ENCODE data around the gene CDH23. TPM values are rescaled to one million over a fixed set of nuclear protein-coding genes. Genes with fewer than 3 reads are reported as not detected.

CDH23 gene
- total and polyA plus RNA-seq, 2 of the 8 experiments (the other 6 are each of a cell fraction or from before 2014, with no cell fraction given) = 1.9 to 4.9 TPM

GRCh38 chr10:71717551-71717951 lies 320.8 kb downstream of the CDH23 start:
- FAIRE-seq = no peak
- Histone ChIP-seq H3K36me3 (ENCODE audit: control insufficient read depth in 2 of 4, insufficient read depth in 4 of 4, low read length in 3 of 4) (no peaks in the 10 kb centered on the region), H4K5ac (ENCODE audit: insufficient read length, low read depth, low read length) (no peak overlapping the region), H4K91ac (replicated peaks; ENCODE audit: insufficient read length, low read length) (no peak overlapping the region), H3K56ac (replicated peaks; ENCODE audit: insufficient read length, low read depth, low read length) (no peak overlapping the region), H2AK5ac (ENCODE audit: low read depth, low read length) (no peak overlapping the region), H3K4me1 (replicated peaks in 1 of 4; ENCODE audit: control insufficient read depth in 3 of 4, insufficient read depth in 4 of 4, low read length in 3 of 4) (peaks cover 0 to 14% (median 8%) of the 10 kb centered on the region in 4 experiments; a peak in 6 of 7 replicates), H3K27ac (ENCODE audit: low read depth, low read length) (no peak overlapping the region), H3K4ac (replicated peaks; ENCODE audit: insufficient read length, low read depth, low read length) (no peak overlapping the region), H3K14ac (ENCODE audit: insufficient read length) (no peak overlapping the region), H3K4me2 (ENCODE audit: insufficient read depth in 1 of 2, low read depth in 2 of 2, low read length in 2 of 2) (no peak overlapping the region), H2AFZ (ENCODE audit: low read length) (no peak overlapping the region), H3K18ac (ENCODE audit: extremely low read depth, low read length) (no peak overlapping the region), H3K9ac (replicated peaks in 1 of 4; ENCODE audit: extremely low read depth in 1 of 4, low read depth in 3 of 4, low read length in 3 of 4) (no peak overlapping the region), H2BK120ac (replicated peaks; ENCODE audit: low read depth, low read length) (no peak overlapping the region), H3K27me3 (replicated peaks in 1 of 4; ENCODE audit: control insufficient read depth in 3 of 4, extremely low read depth in 1 of 4, insufficient read depth in 3 of 4, low read length in 3 of 4) (peaks cover 0 to 6% (median 0%) of the 10 kb centered on the region in 4 experiments; a peak in 2 of 7 replicates), H4K20me1 (replicated peaks in 1 of 2; ENCODE audit: control insufficient read depth in 1 of 2, insufficient read depth in 2 of 2, low read length in 2 of 2) (no peaks in the 10 kb centered on the region), H3K79me1 (ENCODE audit: low read depth, low read length) (no peaks in the 10 kb centered on the region), H3K23ac (ENCODE audit: insufficient read length) (no peak overlapping the region), H2BK15ac (ENCODE audit: low read length) (no peak overlapping the region), H4K8ac (ENCODE audit: extremely low read depth, insufficient read depth, low read length) (no peak overlapping the region), H2BK12ac (ENCODE audit: low read depth, low read length) (no peak overlapping the region), H2BK5ac (ENCODE audit: low read depth, low read length) (no peak overlapping the region), H3K23me2 (ENCODE audit: low read depth, low read length) (peaks cover 2% of the 10 kb centered on the region; the same call in 1 of the 2 replicates), H3K79me2 (ENCODE audit: control insufficient read depth in 1 of 2, insufficient read depth in 2 of 2, low read length in 2 of 2) (no peaks in the 10 kb centered on the region), H3K9me3 (ENCODE audit: insufficient read depth in 2 of 2, low read depth in 1 of 2, low read length in 1 of 2) (no peaks in the 10 kb centered on the region), H2BK20ac (ENCODE audit: low read length) (no peak overlapping the region), H3K4me3 (ENCODE audit: extremely low read depth in 1 of 4, insufficient read depth in 2 of 4, low read depth in 3 of 4, low read length in 4 of 4) (no peak overlapping the region)
- CTCF ChIA-PET (ENCODE audit: partially characterized antibody) = interaction anchor here (0.6 to 7.2 kb wide), 20 partner anchors 8 to 453 kb away, joined by 3 to 65 read pairs (median 4); partner anchors contain the start of gene VSIR
- POLR2A ChIA-PET (ENCODE audit: partially characterized antibody) = no interaction called here
- WGBS, 2 experiments (ENCODE audit: extremely low coverage in 1 of 2, insufficient coverage in 1 of 2, insufficient read length in 1 of 2, insufficient replicate concordance in 2 of 2, low coverage in 1 of 2, low lambda C conversion rate in 2 of 2, missing lambda C conversion rate in 1 of 2) = 89% methylated on average over 2 of the region's 2 CpGs; no CpG with 5 or more reads in 1 of the 2 experiments
- DNase-seq (ENCODE audit: low read depth in 1 of 2, low spot score in 2 of 2) = no peak
- TF ChIP-seq, protein P1, sequence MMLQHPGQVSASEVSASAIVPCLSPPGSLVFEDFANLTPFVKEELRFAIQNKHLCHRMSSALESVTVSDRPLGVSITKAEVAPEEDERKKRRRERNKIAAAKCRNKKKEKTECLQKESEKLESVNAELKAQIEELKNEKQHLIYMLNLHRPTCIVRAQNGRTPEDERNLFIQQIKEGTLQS (IDR thresholded peaks at IDR 0.05; ENCODE audit: insufficient read depth, low read depth, low read length) = no peak
- TF ChIP-seq PHF8 (conservative IDR thresholded peaks at IDR 0.05; ENCODE audit: low read depth, low read length) (no peak), GABPA (IDR thresholded peaks at IDR 0.05; ENCODE audit: borderline replicate concordance, insufficient read depth, low read length) (no peak), NRF1 (IDR thresholded peaks at IDR 0.05; ENCODE audit: low read depth, low read length) (no peak), SP4 (IDR thresholded peaks at IDR 0.05; ENCODE audit: low read length) (no peak), RNF2 (IDR thresholded peaks at IDR 0.05; ENCODE audit: borderline replicate concordance, low read depth, low read length, missing control alignments, poor library complexity, severe bottlenecking) (no peak), HDAC6 (IDR thresholded peaks at IDR 0.05; ENCODE audit: low read depth, low read length) (no peak), JUND (IDR thresholded peaks at IDR 0.05; ENCODE audit: low read length) (no peak), KDM1A (IDR thresholded peaks at IDR 0.05; ENCODE audit: borderline replicate concordance, low read length) (no peak), BRCA1 (IDR thresholded peaks at IDR 0.05; ENCODE audit: low read depth, low read length) (no peak)
- TF ChIP-seq, protein P2, sequence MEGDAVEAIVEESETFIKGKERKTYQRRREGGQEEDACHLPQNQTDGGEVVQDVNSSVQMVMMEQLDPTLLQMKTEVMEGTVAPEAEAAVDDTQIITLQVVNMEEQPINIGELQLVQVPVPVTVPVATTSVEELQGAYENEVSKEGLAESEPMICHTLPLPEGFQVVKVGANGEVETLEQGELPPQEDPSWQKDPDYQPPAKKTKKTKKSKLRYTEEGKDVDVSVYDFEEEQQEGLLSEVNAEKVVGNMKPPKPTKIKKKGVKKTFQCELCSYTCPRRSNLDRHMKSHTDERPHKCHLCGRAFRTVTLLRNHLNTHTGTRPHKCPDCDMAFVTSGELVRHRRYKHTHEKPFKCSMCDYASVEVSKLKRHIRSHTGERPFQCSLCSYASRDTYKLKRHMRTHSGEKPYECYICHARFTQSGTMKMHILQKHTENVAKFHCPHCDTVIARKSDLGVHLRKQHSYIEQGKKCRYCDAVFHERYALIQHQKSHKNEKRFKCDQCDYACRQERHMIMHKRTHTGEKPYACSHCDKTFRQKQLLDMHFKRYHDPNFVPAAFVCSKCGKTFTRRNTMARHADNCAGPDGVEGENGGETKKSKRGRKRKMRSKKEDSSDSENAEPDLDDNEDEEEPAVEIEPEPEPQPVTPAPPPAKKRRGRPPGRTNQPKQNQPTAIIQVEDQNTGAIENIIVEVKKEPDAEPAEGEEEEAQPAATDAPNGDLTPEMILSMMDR (IDR thresholded peaks at IDR 0.05; ENCODE audit: control extremely low read depth in 1 of 3, insufficient read depth in 1 of 3, low read depth in 1 of 3, low read length in 3 of 3) = no peak
